ENCODE results near the gene ALDH1A2. TPM values are rescaled to one million over a fixed set of nuclear protein-coding genes. Genes with fewer than 3 reads are reported as not detected.

Gene ALDH1A2
- total RNA-seq, 4 donors from 2014 or later = 7.5 to 16.5 (median 11.5) TPM

GRCh38 chr15:57961919-57962318 lies 103.6 kb downstream of the ALDH1A2 start:
- no peak for TF ChIP-seq CTCF (IDR thresholded peaks at IDR 0.05; ENCODE audit: low read depth)

- TF ChIP-seq CTCF (IDR thresholded peaks at IDR 0.05; ENCODE audit: low read depth) = no peak
Measured at GRCh38 chr15:57957113-57957512, 108.4 kb downstream of the ALDH1A2 start.

- TF ChIP-seq CTCF (IDR thresholded peaks at IDR 0.05; ENCODE audit: low read depth) = no peak
Measured at GRCh38 chr15:57953874-57954273, 111.6 kb downstream of the ALDH1A2 start.

GRCh38 chr15:57951328-57951932 lies 114.1 kb downstream of the ALDH1A2 start:
- TF ChIP-seq CTCF (IDR thresholded peaks at IDR 0.05; ENCODE audit: low read depth) = no peak

- TF ChIP-seq CTCF (IDR thresholded peaks at IDR 0.05; ENCODE audit: low read depth) = no peak
Measured at GRCh38 chr15:57950381-57950946, 115.0 kb downstream of the ALDH1A2 start.

- TF ChIP-seq CTCF (IDR thresholded peaks at IDR 0.05; ENCODE audit: low read depth) = no peak
Measured at GRCh38 chr15:57949374-57949943, 116.1 kb downstream of the ALDH1A2 start.

- TF ChIP-seq CTCF (IDR thresholded peaks at IDR 0.05; ENCODE audit: low read depth) = no peak
Measured at GRCh38 chr15:57948351-57949289, 116.9 kb downstream of the ALDH1A2 start.

Data from subcutaneous adipose tissue (tissue), 4 donors.